Transverse colon (tissue), 4 donors: ENCODE results near the gene MYB.

Source experiments
- EP300 ChIP-seq: sonication (generic); formaldehyde crosslinking; IDR thresholded peaks from one replicate; pipeline ENCODE4 v1.6.1; 2017; ENCODE audit warnings: antibody characterized with exemption, low read depth
- POLR2A ChIP-seq: fragments of 450-650 bp; IDR thresholded peaks from one replicate; pipeline ENCODE4 v1.6.1; 2016; ENCODE audit warnings: antibody characterized with exemption, mild to moderate bottlenecking, moderate library complexity
- POLR2AphosphoS5 ChIP-seq, 3 donors: sonication (generic); formaldehyde crosslinking; IDR thresholded peaks; one replicate each; pipeline ENCODE4 v1.6.1; 2016; ENCODE audit warnings: antibody characterized with exemption in 3 of 3
- TF ChIP-seq, protein P1 (sequence below), 5 experiments: fragments of 200-600 bp in 3 of 5; fragments of 450-650 bp in 2 of 5; sonication (generic) in 3 of 5; IDR thresholded peaks; 1 replicate in 2 of 5; 2 replicates in 3 of 5; pipeline ENCODE4 v1.5.1; 2016 to 2017; ENCODE audit warnings: antibody characterized with exemption in 5 of 5, inconsistent platforms in 3 of 5, mild to moderate bottlenecking in 2 of 5, moderate library complexity in 1 of 5

- TF ChIP-seq EP300 = no peak
- TF ChIP-seq POLR2A = no peak
- no peak for TF ChIP-seq POLR2AphosphoS5 (IDR thresholded peaks at IDR 0.05)
- TF ChIP-seq, protein P1, sequence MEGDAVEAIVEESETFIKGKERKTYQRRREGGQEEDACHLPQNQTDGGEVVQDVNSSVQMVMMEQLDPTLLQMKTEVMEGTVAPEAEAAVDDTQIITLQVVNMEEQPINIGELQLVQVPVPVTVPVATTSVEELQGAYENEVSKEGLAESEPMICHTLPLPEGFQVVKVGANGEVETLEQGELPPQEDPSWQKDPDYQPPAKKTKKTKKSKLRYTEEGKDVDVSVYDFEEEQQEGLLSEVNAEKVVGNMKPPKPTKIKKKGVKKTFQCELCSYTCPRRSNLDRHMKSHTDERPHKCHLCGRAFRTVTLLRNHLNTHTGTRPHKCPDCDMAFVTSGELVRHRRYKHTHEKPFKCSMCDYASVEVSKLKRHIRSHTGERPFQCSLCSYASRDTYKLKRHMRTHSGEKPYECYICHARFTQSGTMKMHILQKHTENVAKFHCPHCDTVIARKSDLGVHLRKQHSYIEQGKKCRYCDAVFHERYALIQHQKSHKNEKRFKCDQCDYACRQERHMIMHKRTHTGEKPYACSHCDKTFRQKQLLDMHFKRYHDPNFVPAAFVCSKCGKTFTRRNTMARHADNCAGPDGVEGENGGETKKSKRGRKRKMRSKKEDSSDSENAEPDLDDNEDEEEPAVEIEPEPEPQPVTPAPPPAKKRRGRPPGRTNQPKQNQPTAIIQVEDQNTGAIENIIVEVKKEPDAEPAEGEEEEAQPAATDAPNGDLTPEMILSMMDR (IDR thresholded peaks at IDR 0.05) = no peak
Measured at GRCh38 chr6:135221505-135221904, 40.4 kb downstream of the MYB start.
